A172 (cell line): ENCODE measurements around the gene AIFM1. TPM values are rescaled to one million over a fixed set of nuclear protein-coding genes. Genes with fewer than 3 reads are reported as not detected.

ENCODE experiments used
- DNase-seq: peaks from one replicate; pipeline ENCODE4 v3.0.0-alpha.2; 2015; ENCODE audit warnings: low spot score
- total RNA-seq: library from RNA; depleted of rRNA; stranded (reverse); fragments of >200 nt; shearing (Covaris generic); gene quantifications from 2 replicates; pipeline ENCODE4 v1.2.3, GENCODE V29; 2014

The AIFM1 gene
- total RNA-seq, 1 experiment from 2014 or later: 18.5 TPM

GRCh38 chrX:130170752-130171445, 5.3 kb upstream of the AIFM1 start:
- DNase-seq: no peak

- no peak for DNase-seq
These were observed 1.4 kb upstream of the AIFM1 start for GRCh38 chrX:130167040-130167439.

- no peak for DNase-seq
These were observed 799 bp upstream of the AIFM1 start for GRCh38 chrX:130166503-130166777.

- DNase-seq: no peak
These were observed 399 bp downstream of the AIFM1 start for GRCh38 chrX:130165181-130165702.

- DNase-seq: no peak
These were observed 2.2 kb downstream of the AIFM1 start for GRCh38 chrX:130163398-130163797.

GRCh38 chrX:130162094-130162735, 3.4 kb downstream of the AIFM1 start:
- no peak for DNase-seq

- DNase-seq: no peak
These were observed 5.9 kb downstream of the AIFM1 start for GRCh38 chrX:130159776-130160175.

- no peak for DNase-seq
These were observed 7.3 kb downstream of the AIFM1 start for GRCh38 chrX:130158311-130158710.

GRCh38 chrX:130155564-130155963, 10.1 kb downstream of the AIFM1 start:
- DNase-seq: no peak

- no peak for DNase-seq
These were observed 18.0 kb downstream of the AIFM1 start for GRCh38 chrX:130147631-130148030.

- no peak for DNase-seq
These were observed 20.5 kb downstream of the AIFM1 start for GRCh38 chrX:130145123-130145522.

- DNase-seq: no peak
These were observed 21.1 kb downstream of the AIFM1 start for GRCh38 chrX:130144509-130144908.

- no peak for DNase-seq
These were observed 26.0 kb downstream of the AIFM1 start for GRCh38 chrX:130139474-130140201.

GRCh38 chrX:130136961-130137360, 28.7 kb downstream of the AIFM1 start:
- no peak for DNase-seq

- DNase-seq: no peak
These were observed 29.1 kb downstream of the AIFM1 start for GRCh38 chrX:130136496-130136895.

- no peak for DNase-seq
These were observed 34.7 kb downstream of the AIFM1 start for GRCh38 chrX:130130990-130131389.

GRCh38 chrX:130125091-130125874, 40.4 kb downstream of the AIFM1 start:
- no peak for DNase-seq

- DNase-seq: no peak
These were observed 41.1 kb downstream of the AIFM1 start for GRCh38 chrX:130124577-130124976.

GRCh38 chrX:130121505-130121800, 44.2 kb downstream of the AIFM1 start:
- no peak for DNase-seq

- no peak for DNase-seq
These were observed 44.7 kb downstream of the AIFM1 start for GRCh38 chrX:130120746-130121504.

- DNase-seq: no peak
These were observed 45.3 kb downstream of the AIFM1 start for GRCh38 chrX:130120321-130120731.
